NCI-H1436 (cell line): Measurements from ENCODE around the gene DOK6.
"Not testable (repeated sequence)": the region's sequence is repeated elsewhere in the genome, so short reads cannot be mapped to it uniquely, and the experiment has no call there.

Experiments used
- DNase-seq: peaks from one replicate; lab custom pipeline; 2025; lab: John Stamatoyannopoulos, UW

Gene DOK6

DNA sequence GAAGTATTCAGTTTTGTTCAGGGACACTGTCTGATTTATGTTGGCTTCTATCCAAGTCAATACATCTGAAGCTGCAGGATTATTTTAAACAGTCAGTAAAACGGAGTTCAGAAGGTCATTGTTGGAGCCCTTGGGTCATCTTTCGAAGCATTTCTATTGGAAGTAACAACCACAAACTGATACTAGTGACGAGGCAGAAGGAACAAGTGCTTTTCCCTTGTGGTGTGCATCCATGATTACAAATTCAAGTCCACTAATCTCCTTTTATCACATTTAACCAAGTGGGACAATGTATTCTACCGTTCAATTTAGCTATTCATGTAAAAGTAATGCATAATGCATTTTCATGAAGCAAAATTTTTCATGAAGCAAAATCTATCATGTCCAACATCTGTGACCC lies 470.0 kb downstream of the DOK6 start:
- no peak for DNase-seq

- DNase-seq: no peak
Observed at GRCh38 chr18:69871363-69871762, 470.7 kb downstream of the DOK6 start.

DNA sequence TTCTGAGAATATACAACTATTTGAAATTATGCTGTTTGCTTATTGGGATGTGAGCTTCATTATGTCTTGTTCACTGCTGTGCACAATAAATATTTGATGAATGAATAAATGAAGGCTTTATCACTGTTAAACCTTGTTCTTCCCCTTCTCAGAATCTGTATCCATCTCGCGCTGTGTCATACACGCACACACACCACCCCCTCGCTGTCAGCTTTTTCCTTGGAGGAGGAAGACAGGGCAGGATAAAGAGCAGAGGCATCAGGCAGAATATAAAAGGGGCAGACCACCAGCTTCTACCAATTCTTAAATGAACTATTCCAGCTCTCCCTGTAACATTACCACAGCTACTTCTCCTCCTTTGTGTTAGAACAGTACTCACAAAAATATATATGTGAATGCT lies 472.0 kb downstream of the DOK6 start:
- DNase-seq: no peak

GRCh38 chr18:69874058-69874457 lies 473.4 kb downstream of the DOK6 start:
- no peak for DNase-seq

- no peak for DNase-seq
Observed at GRCh38 chr18:69876490-69876889, 475.8 kb downstream of the DOK6 start.

DNA sequence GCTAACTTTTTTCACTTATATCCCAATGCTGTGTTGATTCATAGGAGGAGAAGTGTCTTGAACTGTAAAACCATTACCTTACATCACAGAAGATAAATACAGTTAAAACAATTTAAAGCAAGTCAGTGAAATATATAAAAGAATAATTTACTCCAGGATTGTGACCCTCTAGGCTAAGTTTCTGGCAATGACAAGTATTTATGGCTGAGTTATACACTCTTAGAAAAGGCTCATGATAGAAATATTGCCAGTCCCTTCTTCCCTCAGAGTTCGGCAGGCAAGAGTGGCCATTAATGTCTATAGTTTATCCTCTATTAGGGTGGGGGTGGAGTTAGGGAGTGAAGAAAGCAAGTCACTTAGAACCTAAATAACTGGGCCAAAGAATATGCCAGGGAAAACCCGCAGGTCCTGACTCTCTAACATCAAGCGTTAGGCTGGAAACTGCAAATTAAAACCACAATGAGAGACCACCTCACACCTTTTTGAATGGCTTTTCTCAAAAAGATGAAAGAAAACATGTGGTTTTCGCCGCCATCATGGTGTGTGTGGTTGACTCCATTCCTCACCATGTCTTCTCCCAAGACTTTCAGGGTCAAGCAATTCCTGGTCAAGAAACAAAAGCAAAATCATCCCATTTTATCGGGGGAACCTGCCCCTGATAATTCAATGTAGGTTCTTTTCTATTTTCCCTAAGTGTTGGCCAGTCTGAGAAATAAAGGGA lies 477.7 kb downstream of the DOK6 start:
- DNase-seq: no peak

DNA sequence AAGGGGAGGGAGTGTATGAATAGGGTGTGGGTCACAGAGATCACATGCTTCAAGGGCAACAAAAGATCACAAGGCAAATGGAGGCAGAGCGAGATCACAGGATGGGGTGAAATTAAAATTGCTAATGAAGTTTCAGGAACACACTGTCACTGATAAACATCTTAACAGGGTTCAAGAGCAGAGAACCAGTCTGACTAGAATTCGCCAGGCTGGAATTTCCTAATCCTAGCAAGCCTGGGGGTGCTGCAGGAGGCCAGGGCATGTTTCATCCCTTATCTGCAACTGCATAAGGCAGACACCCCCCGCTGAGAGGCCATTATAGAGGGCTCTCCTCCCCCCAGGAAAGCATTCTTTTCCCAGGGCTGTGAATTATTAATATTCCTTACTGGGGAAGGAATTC lies 478.4 kb downstream of the DOK6 start:
- DNase-seq: not testable (repeated sequence)

- no peak for DNase-seq
Observed at GRCh38 chr18:69880083-69880482, 479.4 kb downstream of the DOK6 start.

DNA sequence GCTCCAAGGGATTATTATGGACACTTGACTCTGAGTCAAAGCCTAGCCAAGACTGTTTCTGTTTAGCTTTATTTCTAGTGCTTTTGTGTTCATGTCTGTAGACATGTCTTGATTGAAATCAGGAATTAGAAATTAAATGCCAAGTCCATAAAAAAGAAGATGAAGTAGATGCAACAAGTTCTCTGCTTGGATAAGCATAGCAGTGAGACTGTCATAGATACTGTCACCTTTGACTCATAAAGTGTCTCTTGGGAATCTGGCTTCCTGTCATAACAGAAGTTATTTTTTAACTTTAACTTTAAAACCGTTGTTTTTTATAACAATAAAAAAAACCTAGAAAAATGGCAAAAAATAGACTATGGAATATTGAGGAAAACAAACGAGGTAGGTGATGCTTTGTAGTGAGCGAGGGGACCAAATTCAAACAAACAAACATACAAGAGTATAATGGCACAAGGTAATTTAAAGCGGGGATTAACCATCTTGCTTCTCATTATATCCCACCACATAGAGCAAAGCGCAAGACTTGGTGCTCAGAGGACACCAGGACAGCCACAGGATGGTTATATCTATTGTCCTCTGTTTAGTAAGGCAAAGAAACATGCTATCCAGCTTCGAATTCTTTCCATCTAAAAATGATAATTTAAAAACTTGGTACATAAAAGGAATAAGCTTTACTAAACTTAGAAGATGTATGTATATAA lies 482.4 kb downstream of the DOK6 start:
- DNase-seq: no peak

GRCh38 chr18:69883781-69884180 lies 483.1 kb downstream of the DOK6 start:
- DNase-seq: no peak

DNA sequence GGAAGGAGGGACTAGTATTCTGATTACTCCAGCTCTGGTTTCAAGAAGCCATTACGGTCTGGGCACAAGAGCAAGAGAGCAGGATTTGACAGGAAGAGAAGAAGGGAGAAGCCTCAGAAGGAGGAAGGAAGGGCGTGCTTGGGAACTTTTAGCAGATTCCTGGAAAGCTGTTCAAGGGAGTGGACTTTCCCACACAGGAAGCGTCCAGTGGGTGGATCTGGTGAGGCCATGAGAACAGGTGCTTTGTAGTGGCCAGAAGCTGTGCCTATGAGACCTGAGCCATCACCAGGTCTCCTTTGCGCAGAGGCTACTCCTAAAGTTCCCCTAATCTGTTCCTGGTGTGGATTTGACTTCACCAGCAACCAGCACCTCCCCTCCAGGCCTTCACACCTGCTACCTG lies 484.7 kb downstream of the DOK6 start:
- no peak for DNase-seq

DNA sequence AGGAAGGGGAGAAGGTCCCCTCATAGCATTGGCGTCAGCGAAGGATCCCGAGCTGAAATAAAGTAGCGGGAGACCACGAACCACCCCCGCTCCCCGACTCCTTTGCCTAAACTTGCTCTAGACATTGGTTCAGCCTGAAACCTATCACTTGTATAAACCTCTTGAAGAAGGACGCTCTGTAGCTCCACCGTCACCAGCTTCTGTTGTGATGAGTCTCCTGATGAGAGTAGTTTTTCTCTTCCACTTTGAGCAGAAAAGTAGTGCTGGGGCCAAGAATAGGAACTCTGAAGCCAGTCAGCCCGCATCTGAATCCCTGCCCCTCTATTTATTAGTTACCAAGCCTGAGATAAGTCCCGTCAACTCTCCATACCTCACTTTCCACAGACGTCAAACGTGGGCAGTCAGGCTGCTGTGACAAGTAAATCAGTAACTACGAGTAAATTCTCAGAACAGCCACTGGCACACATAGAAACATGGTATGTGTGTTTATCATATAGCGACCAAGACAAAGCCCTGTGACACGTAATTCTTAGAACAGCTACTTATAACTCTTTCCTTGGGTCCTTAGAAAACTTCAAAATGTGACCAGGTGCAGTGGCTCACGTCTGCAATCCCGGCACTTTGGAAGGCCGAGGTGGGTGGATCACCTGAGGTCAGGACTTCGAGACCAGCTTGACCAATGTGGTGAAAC lies 485.3 kb downstream of the DOK6 start:
- no peak for DNase-seq

DNA sequence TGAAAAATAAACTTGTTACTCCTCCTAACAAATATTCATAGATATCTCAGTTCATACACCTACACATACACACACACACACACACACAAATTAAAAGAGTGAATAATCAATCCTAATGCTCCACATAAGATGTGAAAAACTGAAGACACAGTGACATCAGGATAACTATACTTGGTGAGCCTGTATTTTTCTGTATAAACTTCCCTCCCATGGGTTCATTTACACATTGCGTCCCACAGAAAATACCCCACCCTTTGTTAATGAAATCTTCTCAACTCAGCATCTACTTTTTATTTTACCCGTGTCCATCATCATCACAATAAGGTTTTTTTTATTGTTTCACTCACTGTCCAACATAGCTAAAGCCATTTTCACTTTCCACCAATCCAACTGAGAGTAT lies 486.6 kb downstream of the DOK6 start:
- no peak for DNase-seq

GRCh38 chr18:69889009-69889408 lies 488.3 kb downstream of the DOK6 start:
- DNase-seq: no peak

DNA sequence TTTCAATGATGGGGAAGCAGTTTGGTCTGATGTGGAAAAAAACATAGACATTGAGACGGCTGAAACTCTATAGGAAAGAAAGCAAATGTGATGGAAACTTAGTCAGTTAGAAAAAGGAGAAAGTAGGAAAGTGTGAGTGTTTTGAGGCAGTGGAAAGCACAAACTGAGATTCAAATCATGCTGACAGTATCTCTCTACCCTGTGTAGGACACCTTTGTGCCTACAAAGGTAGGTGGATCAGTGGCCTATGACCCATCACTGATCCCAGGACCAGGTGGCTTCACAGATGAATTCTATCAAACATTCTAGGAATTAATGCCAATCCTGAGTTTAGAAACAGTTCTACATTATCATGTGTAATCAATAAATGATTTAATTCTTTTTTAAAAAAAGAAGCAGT lies 489.9 kb downstream of the DOK6 start:
- no peak for DNase-seq

- no peak for DNase-seq
Observed at GRCh38 chr18:69894467-69894866, 493.8 kb downstream of the DOK6 start.

GRCh38 chr18:69895066-69896047 lies 494.7 kb downstream of the DOK6 start:
- DNase-seq: no peak

DNA sequence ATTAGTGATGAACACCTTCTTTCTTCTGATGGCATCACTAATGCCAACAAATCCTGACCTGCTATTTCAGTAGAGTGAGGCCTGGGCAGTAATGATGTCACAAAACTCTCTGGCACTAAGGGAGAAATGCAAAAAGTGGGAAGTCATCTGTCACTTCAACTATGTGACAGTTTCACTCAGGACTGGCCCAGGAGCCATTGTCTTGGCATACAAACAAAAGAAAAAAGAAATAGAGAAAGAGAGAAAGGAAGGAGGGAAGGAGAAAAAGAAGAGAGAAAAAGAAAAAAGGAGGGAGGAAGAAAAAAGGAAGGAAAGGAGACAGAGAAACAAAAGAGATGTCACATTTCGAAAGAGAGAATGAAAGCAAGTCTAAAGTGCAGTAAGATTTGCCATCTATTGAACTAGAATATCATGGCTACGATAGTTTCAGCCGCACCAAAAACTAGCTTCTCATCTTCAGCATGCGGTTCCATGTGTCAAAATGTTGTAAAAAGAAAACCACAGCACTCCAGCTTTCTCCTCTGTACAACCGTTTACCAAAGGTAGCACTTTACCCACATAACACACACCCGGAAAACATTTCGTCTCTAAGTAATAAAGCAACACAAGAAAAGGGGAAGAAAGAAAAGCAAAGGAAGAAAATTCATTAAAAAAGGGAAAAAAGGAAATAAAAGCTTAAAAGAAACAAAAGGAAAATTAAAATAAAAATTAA lies 496.9 kb downstream of the DOK6 start:
- no peak for DNase-seq

DNA sequence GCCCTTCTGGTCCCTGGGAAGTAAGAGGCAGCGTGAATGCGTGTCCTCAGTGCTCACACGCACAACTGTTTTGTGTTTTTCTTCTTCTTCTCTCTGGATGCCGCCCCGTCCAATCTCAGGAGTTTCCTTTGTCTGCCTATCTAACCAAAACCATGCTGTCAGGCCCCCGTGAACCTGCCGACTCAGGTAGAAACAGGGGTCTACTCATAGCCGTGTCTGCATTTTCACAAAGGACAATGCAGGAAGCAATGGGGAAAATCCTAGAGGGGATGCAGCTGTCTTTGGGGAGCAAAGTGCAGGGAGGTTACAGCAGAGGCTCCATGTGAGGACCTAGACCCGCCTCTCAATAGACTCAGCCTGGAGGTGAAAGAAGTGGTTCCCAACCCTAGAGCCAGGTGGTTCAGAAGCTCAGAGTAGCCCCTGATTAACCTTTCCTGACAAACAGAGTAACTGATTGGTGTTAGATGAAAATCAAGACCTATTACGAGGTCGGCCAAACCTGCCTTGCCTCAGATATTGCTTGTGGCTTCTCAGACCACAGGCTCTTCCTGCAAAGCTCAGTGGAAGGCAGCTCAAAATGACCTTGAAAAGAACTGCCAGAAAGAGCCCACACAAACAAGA lies 497.7 kb downstream of the DOK6 start:
- no peak for DNase-seq
